HepG2 (cell line): ENCODE data around the gene TCOF1. TPM values are rescaled to one million over a fixed set of nuclear protein-coding genes. Genes with fewer than 3 reads are reported as not detected.

Experiments
- ATAC-seq: fragments of 200-7000 bp; cut with Tn5 transposase; 3 replicates; pipeline ENCODE4 v1.9.1; 2020; ENCODE audit warnings: mild to moderate bottlenecking, moderate library complexity
- BruUV-seq: library from RNA; stranded (reverse); fragments of 400-500 nt; replicated peaks from 2 replicates; lab custom pipeline; 2021; lab: Mats Ljungman, UMichigan
- CTCF ChIA-PET: fragments of 300-600 bp; formaldehyde crosslinking; extraction: SDS; loops from one replicate; lab custom pipeline; 2021; ENCODE audit warnings: low total read pairs, inconsistent platforms, low intra/inter-chr PET ratio; lab: Yijun Ruan, JAX
- POLR2A ChIA-PET: fragments of 350-600 bp; sonication (Branson Sonifier 250); formaldehyde crosslinking; loops from one replicate; lab custom pipeline; 2020; ENCODE audit warnings: antibody characterized with exemption, inconsistent platforms; lab: Yijun Ruan, JAX
- DNase-seq: peaks from one replicate; pipeline ENCODE4 v3.0.0-alpha.2; 2015; ENCODE audit warnings: low spot score
- FAIRE-seq: peaks from 3 replicates; lab custom pipeline; 2011; peaks lifted over from hg19 to GRCh38; lab: Jason Lieb, UNC
- H2AFZ ChIP-seq: one replicate; pipeline ENCODE4 v1.6.1; 2011; ENCODE audit warnings: low read length, inconsistent platforms
- H3K27ac ChIP-seq: fragments of 300-600 bp; 3 replicates; pipeline ENCODE4 v1.8.0; 2011; ENCODE audit warnings: mixed run types, mild to moderate bottlenecking, mixed read lengths, low read length, inconsistent platforms; ENCODE audit not compliant: insufficient read depth; ENCODE audit errors: extremely low read length
- H3K27me3 ChIP-seq, 2 experiments: fragments of 200-600 bp in 1 of 2; 2 replicates in 1 of 2; 3 replicates in 1 of 2; pipeline versions ENCODE4 v1.6.0 to v1.8.0; 2011; ENCODE audit warnings: low read length in 2 of 2, mild to moderate bottlenecking in 2 of 2, moderate library complexity in 2 of 2, inconsistent platforms in 1 of 2; ENCODE audit not compliant: insufficient read depth in 2 of 2, control insufficient read depth in 1 of 2
- H3K36me3 ChIP-seq, 2 experiments: fragments of 200-600 bp in 1 of 2; replicated peaks in 1 of 2; 2 replicates in 1 of 2; 3 replicates in 1 of 2; pipeline versions ENCODE4 v1.5.1 to v1.8.0; 2011; ENCODE audit warnings: low read length in 2 of 2, inconsistent platforms in 1 of 2; ENCODE audit not compliant: insufficient read depth in 2 of 2, control insufficient read depth in 1 of 2
- H3K4me1 ChIP-seq: 2 replicates; pipeline ENCODE4 v1.5.1; 2012; ENCODE audit warnings: low read length, inconsistent platforms; ENCODE audit not compliant: insufficient read depth
- H3K4me2 ChIP-seq: 2 replicates; pipeline ENCODE4 v1.6.0; 2011; ENCODE audit warnings: low read depth, low read length, inconsistent platforms
- H3K4me3 ChIP-seq, 3 experiments: fragments of 200-600 bp in 1 of 3; sonication (generic), shearing (Covaris generic) in 1 of 3; replicated peaks in 1 of 3; 2 replicates each; pipeline ENCODE4 v1.5.1; 2011 to 2016; ENCODE audit warnings: low read length in 3 of 3, inconsistent platforms in 2 of 3, low read depth in 2 of 3, mild to moderate bottlenecking in 2 of 3, control low read depth in 1 of 3, mixed read lengths in 1 of 3; ENCODE audit not compliant: insufficient read depth in 1 of 3
- H3K79me2 ChIP-seq: one replicate; pipeline ENCODE4 v1.6.1; 2011; ENCODE audit warnings: low read length, inconsistent platforms; ENCODE audit not compliant: insufficient read depth
- H3K9ac ChIP-seq: 2 replicates; pipeline ENCODE4 v1.6.0; 2011; ENCODE audit warnings: mild to moderate bottlenecking, low read depth, low read length, inconsistent platforms; ENCODE audit not compliant: insufficient read depth
- H3K9me3 ChIP-seq: 2 replicates; pipeline ENCODE4 v1.5.1; 2012; ENCODE audit warnings: mild to moderate bottlenecking, low read length
- H4K20me1 ChIP-seq: 2 replicates; pipeline ENCODE4 v1.6.0; 2011; ENCODE audit warnings: inconsistent platforms, mild to moderate bottlenecking, low read length, moderate library complexity; ENCODE audit not compliant: insufficient read depth
- ATAD3A ChIP-seq: sonication (generic); formaldehyde crosslinking; IDR thresholded peaks from 2 replicates; pipeline ENCODE4 v1.4.0; 2020; ENCODE audit warnings: missing genetic modification reagents
- BCL3 ChIP-seq: sonication (generic); formaldehyde crosslinking; IDR thresholded peaks from 2 replicates; pipeline ENCODE4 v1.5.1; 2020; ENCODE audit warnings: mild to moderate bottlenecking, missing genetic modification reagents, moderate library complexity
- CBX2 ChIP-seq, 2 experiments: fragments of 200-600 bp in 1 of 2; sonication (generic); formaldehyde crosslinking in 1 of 2; IDR thresholded peaks; 2 replicates each; pipeline versions ENCODE4 v1.7.0 to v1.8.1; 2018 to 2022; ENCODE audit warnings: low read depth in 2 of 2, low read length in 1 of 2, mild to moderate bottlenecking in 1 of 2, missing genetic modification reagents in 1 of 2
- CBX5 ChIP-seq: sonication (generic); formaldehyde crosslinking; IDR thresholded peaks from 2 replicates; pipeline ENCODE4 v1.4.0; 2020; ENCODE audit warnings: missing genetic modification reagents, borderline replicate concordance
- DNMT1 ChIP-seq: sonication (generic); formaldehyde crosslinking; IDR thresholded peaks from 2 replicates; pipeline ENCODE4 v1.5.1; 2020; ENCODE audit warnings: mild to moderate bottlenecking, missing genetic modification reagents
- DPF2 ChIP-seq: sonication (generic); formaldehyde crosslinking; IDR thresholded peaks from 2 replicates; pipeline ENCODE4 v1.4.0; 2020; ENCODE audit warnings: mild to moderate bottlenecking, low read depth, missing genetic modification reagents, borderline replicate concordance
- FOSL2 ChIP-seq: sonication (generic); formaldehyde crosslinking; IDR thresholded peaks from 2 replicates; pipeline ENCODE4 v1.4.0; 2020; ENCODE audit warnings: missing genetic modification reagents
- MXD4 ChIP-seq: IDR thresholded peaks from 2 replicates; pipeline ENCODE4 v1.6.1; 2016; ENCODE audit warnings: mild to moderate bottlenecking, missing biosample characterization, missing genetic modification reagents
- NFKBIZ ChIP-seq: IDR thresholded peaks from 2 replicates; pipeline ENCODE4 v1.6.1; 2018; ENCODE audit warnings: missing genetic modification reagents, missing compliant biosample characterization
- NR3C1 ChIP-seq: sonication (generic); formaldehyde crosslinking; IDR thresholded peaks from 2 replicates; pipeline ENCODE4 v1.4.0; 2020; ENCODE audit warnings: missing genetic modification reagents
- REPIN1 ChIP-seq: sonication (generic); formaldehyde crosslinking; IDR thresholded peaks from 2 replicates; pipeline ENCODE4 v1.8.0; 2022; ENCODE audit warnings: missing genetic modification reagents, low read depth, mild to moderate bottlenecking, borderline replicate concordance
- TCF7L2 ChIP-seq: IDR thresholded peaks from 2 replicates; pipeline ENCODE4 v1.6.1; 2011; ENCODE audit warnings: mild to moderate bottlenecking, low read depth, low read length, moderate library complexity
- XBP1 ChIP-seq: sonication (generic); formaldehyde crosslinking; IDR thresholded peaks from 2 replicates; pipeline ENCODE4 v1.5.0; 2020; ENCODE audit warnings: missing genetic modification reagents
- ZFP36L1 ChIP-seq: sonication (generic); formaldehyde crosslinking; IDR thresholded peaks from 2 replicates; pipeline ENCODE4 v1.8.0; 2022; ENCODE audit warnings: mild to moderate bottlenecking, missing genetic modification reagents, moderate library complexity
- ZMYM4 ChIP-seq: sonication (generic); formaldehyde crosslinking; IDR thresholded peaks from 2 replicates; pipeline ENCODE4 v1.8.1; 2023; ENCODE audit warnings: mild to moderate bottlenecking, missing genetic modification reagents
- ZNF18 ChIP-seq: sonication (generic); formaldehyde crosslinking; IDR thresholded peaks from 2 replicates; pipeline ENCODE4 v1.8.0; 2022; ENCODE audit warnings: mild to moderate bottlenecking, missing genetic modification reagents; ENCODE audit not compliant: insufficient replicate concordance
- ZNF274 ChIP-seq: sonication (generic); formaldehyde crosslinking; IDR thresholded peaks from 2 replicates; pipeline ENCODE4 v1.5.1; 2020; ENCODE audit warnings: mild to moderate bottlenecking, missing genetic modification reagents
- ZNF282 ChIP-seq: fragments of 450-650 bp; IDR thresholded peaks from 2 replicates; pipeline ENCODE4 v1.6.1; 2018; ENCODE audit not compliant: partially characterized antibody
- ZNF720 ChIP-seq: sonication (generic); formaldehyde crosslinking; IDR thresholded peaks from 2 replicates; pipeline ENCODE4 v1.4.0; 2020; ENCODE audit warnings: missing genetic modification reagents
- ZSCAN5A ChIP-seq: sonication (generic); formaldehyde crosslinking; IDR thresholded peaks from 2 replicates; pipeline ENCODE4 v1.8.0; 2022; ENCODE audit warnings: mild to moderate bottlenecking, missing genetic modification reagents, borderline replicate concordance
- whole genome bisulfite sequencing: methylation state at CpG from one replicate; pipeline ENCODE4 v1.1.6; 2017; ENCODE audit warnings: low lambda C conversion rate; 5-methylcytosine and 5-hydroxymethylcytosine counted together
- in situ Hi-C: cut with HindIII; loops from 2 replicates; pipeline ENCODE4 v1.10.0; 2017; ENCODE audit warnings: low pct_unique_long_range_greater_than_20kb; ENCODE audit not compliant: extremely low pct_ligation_motif_present
- intact Hi-C: fragments of 100-400 bp; cut with micrococcal nuclease; formaldehyde crosslinking; loops from one replicate; pipeline ENCODE4 v1.10.0; 2022; ENCODE audit not compliant: unreplicated experiment
- polyA plus RNA-seq, 8 experiments: library from polyadenylated mRNA; depleted of rRNA in 3 of 8; stranded (reverse) in 7 of 8; unstranded in 1 of 8; fragments of >200 nt; fragmentation: Illumina TruSeq in 4 of 8; extraction: Trizol in 4 of 8; gene quantifications; 2 replicates each; pipeline versions ENCODE4 v1.2.1 to v1.2.3, GENCODE V29; 2011 to 2016; ENCODE audit warnings: low read depth in 4 of 8, missing spikeins in 1 of 8, mixed read lengths in 1 of 8; ENCODE audit not compliant: insufficient read depth in 1 of 8
- total RNA-seq, 5 experiments: library from RNA; depleted of rRNA; stranded (reverse); fragments of >200 nt; fragmentation: Illumina TruSeq; extraction: Trizol; gene quantifications; 2 replicates each; pipeline ENCODE4 v1.2.3, GENCODE V29; 2016; ENCODE audit warnings: low read depth in 1 of 5

Gene TCOF1
- total and polyA plus RNA-seq, 2 of the 13 experiments (the other 11 are each of a cell fraction or from before 2014, with no cell fraction given): 10.1 to 41.6 TPM

- TF ChIP-seq REPIN1 (CRISPR knock-in tag) (no peak), CBX2 (IDR thresholded peaks at IDR 0.05; ENCODE audit: low read depth, low read length) (no peak), CBX2 (CRISPR knock-in tag; IDR thresholded peaks at IDR 0.05; ENCODE audit: low read depth) (no peak), DPF2 (no peak), FOSL2 (CRISPR knock-in tag) (no peak)
- TF ChIP-seq, all 625 proteins: peak for 0
These were observed 15.1 kb downstream of the TCOF1 start (continued) for GRCh38 chr5:150372639-150373038.

GRCh38 chr5:150374651-150375050 is 17.2 kb downstream of the TCOF1 start:
- POLR2A ChIA-PET: no interaction called here
- FAIRE-seq: no peak
- Histone ChIP-seq H3K4me3 (no peak overlapping the region), H3K4me1 (no peaks in the 10 kb centered on the region), H4K20me1 (no peaks in the 10 kb centered on the region), H3K36me3 (peaks cover 66 to 97% of the 10 kb centered on the region in 2 experiments), H3K9me3 (no peaks in the 10 kb centered on the region), H3K27me3 (no peaks in the 10 kb centered on the region), H2AFZ (no peak overlapping the region), H3K4me2 (no peak overlapping the region), H3K9ac (no peak overlapping the region), H3K27ac (no peak overlapping the region), H3K79me2 (no peaks in the 10 kb centered on the region)
- intact Hi-C loops (no loop called here), in situ Hi-C loops (no loop called here)
- no peak for ATAC-seq
- CTCF ChIA-PET: no interaction called here
- TF ChIP-seq ATAD3A (CRISPR knock-in tag) (no peak), ZSCAN5A (CRISPR knock-in tag) (no peak), ZNF720 (CRISPR knock-in tag) (no peak), MXD4 (CRISPR knock-in tag) (no peak), NR3C1 (CRISPR knock-in tag) (no peak), TCF7L2 (no peak), CBX5 (CRISPR knock-in tag) (no peak), ZFP36L1 (no peak), BCL3 (CRISPR knock-in tag) (no peak), ZMYM4 (CRISPR knock-in tag) (no peak), ZNF274 (no peak), DNMT1 (no peak), NFKBIZ (CRISPR knock-in tag) (no peak), ZNF18 (CRISPR knock-in tag) (no peak), ZNF282 (no peak), XBP1 (CRISPR knock-in tag) (no peak)
- 98% methylated on average over 11 of the region's 11 CpGs for WGBS
- no peak for DNase-seq
- BruUV-seq: no TSS peak
